ENCODE data around the gene USP34.

The USP34 gene

DNA sequence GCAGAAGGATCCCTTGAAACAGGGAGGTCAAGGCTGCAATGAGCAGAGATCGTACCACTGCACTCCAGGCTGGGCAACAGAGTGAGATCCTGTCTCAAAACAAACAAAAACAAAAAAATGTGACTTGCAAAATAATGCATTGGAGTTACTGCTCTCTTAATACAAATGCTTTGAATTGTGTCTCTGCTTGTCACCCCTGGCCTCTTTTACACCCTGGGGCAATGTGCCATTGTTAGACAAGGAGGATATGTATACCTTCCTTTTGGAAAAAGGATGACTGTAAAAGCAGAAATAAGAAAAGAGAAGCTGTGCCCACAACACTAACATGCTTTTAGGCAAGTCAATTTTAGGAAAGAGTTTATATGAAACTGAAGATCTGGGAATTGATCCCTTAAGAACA lies 329.7 kb downstream of the USP34 start:
- DNase-seq: no peak
- TF ChIP-seq GATA1 (IDR thresholded peaks at IDR 0.05; ENCODE audit: low read depth, low read length) (no peak), POLR2A (IDR thresholded peaks at IDR 0.05; ENCODE audit: low read length) (no peak)

DNA sequence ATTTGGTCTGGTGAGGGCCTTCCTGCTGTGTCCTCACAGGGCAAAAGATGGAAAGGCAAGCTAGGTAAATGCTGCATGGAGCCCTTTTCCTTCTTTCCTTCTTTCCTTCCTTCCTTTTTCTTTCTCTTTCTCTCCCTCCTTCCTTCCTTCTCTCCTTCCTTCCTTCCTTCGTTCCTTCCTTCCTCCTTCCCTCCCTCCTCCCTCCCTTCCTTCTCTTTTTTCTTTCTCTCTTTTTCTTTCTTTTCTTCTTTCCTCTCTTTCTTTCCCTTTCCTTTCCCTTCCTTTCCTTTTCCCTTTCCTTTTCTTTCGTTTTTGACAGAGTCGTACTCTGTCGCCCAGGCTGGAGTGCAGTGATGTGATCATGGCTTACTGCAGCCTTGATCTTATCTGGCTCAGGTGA lies 332.0 kb downstream of the USP34 start:
- DNase-seq: no peak
- TF ChIP-seq POLR2A (IDR thresholded peaks at IDR 0.05; ENCODE audit: low read length): no peak

All from erythroblast (primary cell).